Ascending aorta (tissue), 2 donors: ENCODE data around the gene TNNC1. TPM values are rescaled to one million over a fixed set of nuclear protein-coding genes. Genes with fewer than 3 reads are reported as not detected.

ENCODE experiments used
- DNase-seq, 2 donors: peaks; one replicate each; pipeline ENCODE4 v3.0.0-alpha.2; 2019; ENCODE audit warnings: low spot score in 2 of 2
- H3K27ac ChIP-seq, 2 donors: fragments of 200-600 bp; sonication (generic); one replicate each; pipeline ENCODE4 v1.5.1; 2016 to 2017; ENCODE audit warnings: mild to moderate bottlenecking in 1 of 2
- H3K27me3 ChIP-seq: fragments of 200-600 bp; sonication (generic); one replicate; pipeline ENCODE4 v1.5.1; 2017
- H3K36me3 ChIP-seq, 2 donors: fragments of 200-600 bp; sonication (generic); one replicate each; pipeline ENCODE4 v1.5.1; 2016
- H3K4me1 ChIP-seq, 2 donors: fragments of 200-600 bp; sonication (generic); one replicate each; pipeline ENCODE4 v1.5.1; 2016 to 2017; ENCODE audit warnings: mild to moderate bottlenecking in 1 of 2
- H3K4me3 ChIP-seq, 2 donors: fragments of 200-600 bp; sonication (generic); one replicate each; pipeline ENCODE4 v1.5.1; 2016 to 2017; ENCODE audit warnings: mild to moderate bottlenecking in 1 of 2
- H3K9me3 ChIP-seq, 2 donors: fragments of 200-600 bp; sonication (generic); one replicate each; pipeline ENCODE4 v1.5.1; 2016
- intact Hi-C: fragments of 100-400 bp; cut with DNase I; formaldehyde crosslinking; loops from one replicate; pipeline ENCODE4 v1.15.1; 2023
- total RNA-seq: library from RNA; depleted of rRNA; stranded (reverse); fragments of >200 nt; gene quantifications from one replicate; pipeline ENCODE4 v1.1.0, GENCODE V29; 2016
- TF ChIP-seq, protein P1 (sequence below), 3 experiments: fragments of 200-600 bp in 2 of 3; fragments of 450-650 bp in 1 of 3; sonication (generic) in 2 of 3; IDR thresholded peaks; one replicate each; pipeline ENCODE4 v1.5.1; 2016 to 2019; ENCODE audit warnings: antibody characterized with exemption in 3 of 3, mild to moderate bottlenecking in 1 of 3, moderate library complexity in 1 of 3

The TNNC1 gene
- total RNA-seq, 1 donor from 2014 or later: 68.6 TPM

DNA sequence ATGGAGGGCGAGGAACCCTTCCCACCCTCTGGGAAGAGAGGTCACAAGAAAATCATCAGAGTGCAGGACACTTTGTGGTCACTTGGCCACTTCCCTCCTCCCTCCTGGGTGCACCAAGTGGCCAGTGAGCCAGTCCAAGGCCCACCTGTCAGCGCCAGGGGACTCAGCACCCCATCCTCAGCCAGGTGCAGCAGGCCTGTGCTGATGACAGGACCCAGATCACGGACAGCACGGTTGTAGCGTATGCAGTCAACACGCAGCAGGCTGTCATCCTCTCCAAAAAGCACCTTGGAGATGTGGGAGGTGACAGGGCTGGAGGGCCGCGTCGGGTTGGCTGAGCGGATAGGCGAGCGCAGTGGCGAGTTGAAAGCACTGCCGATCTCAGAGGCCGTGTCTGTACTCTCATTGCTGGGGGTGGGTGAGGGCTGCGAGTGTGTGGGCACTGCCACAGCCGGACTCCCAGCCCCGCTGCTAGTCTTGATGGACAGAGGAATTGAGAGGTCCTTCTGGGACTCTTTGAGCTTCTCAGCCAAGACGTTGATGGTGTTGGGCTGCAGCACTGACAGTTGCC is 50.5 kb downstream of the TNNC1 start:
- Histone ChIP-seq H3K4me1 (peaks cover 0 to under 1% of the 10 kb centered on the region in 2 donors), H3K27ac (no peak overlapping the region), H3K9me3 (no peaks in the 10 kb centered on the region), H3K27me3 (no peaks in the 10 kb centered on the region), H3K4me3 (no peak overlapping the region), H3K36me3 (peaks cover 66 to 75% of the 10 kb centered on the region in 2 donors)
- no peak for DNase-seq
- TF ChIP-seq, protein P1, sequence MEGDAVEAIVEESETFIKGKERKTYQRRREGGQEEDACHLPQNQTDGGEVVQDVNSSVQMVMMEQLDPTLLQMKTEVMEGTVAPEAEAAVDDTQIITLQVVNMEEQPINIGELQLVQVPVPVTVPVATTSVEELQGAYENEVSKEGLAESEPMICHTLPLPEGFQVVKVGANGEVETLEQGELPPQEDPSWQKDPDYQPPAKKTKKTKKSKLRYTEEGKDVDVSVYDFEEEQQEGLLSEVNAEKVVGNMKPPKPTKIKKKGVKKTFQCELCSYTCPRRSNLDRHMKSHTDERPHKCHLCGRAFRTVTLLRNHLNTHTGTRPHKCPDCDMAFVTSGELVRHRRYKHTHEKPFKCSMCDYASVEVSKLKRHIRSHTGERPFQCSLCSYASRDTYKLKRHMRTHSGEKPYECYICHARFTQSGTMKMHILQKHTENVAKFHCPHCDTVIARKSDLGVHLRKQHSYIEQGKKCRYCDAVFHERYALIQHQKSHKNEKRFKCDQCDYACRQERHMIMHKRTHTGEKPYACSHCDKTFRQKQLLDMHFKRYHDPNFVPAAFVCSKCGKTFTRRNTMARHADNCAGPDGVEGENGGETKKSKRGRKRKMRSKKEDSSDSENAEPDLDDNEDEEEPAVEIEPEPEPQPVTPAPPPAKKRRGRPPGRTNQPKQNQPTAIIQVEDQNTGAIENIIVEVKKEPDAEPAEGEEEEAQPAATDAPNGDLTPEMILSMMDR (IDR thresholded peaks at IDR 0.05): no peak
- intact Hi-C loops: loop anchor here (10.0 kb wide), 1 partner anchor 169 kb away; the partner anchor contains the start of gene TWF2

DNA sequence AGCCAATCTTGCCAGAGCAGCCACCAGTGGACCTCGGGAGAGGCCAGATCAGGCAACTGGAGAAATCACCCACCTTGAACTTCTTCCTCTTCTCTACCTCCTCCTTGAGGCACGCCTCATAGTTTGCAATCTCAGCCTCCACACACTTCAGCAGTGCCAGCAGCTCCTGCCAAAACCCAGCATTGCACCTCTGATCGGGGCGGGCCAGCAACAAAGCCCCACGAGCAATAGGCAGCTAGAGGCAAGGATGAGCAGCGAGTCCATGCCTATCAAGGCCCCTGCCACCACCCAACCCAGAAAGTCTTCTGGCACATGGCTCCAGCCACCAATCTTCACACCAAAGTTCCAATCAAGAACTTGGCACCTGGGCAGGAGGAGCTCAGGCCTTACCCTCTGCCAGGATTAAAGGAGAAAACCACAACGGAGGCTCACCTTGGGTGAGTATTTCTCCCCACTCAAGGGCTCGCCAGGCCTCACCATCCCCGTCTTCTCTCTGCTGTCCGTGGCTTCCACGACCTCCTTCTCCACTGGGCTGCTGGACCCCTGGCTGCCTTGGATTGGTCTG is 51.1 kb downstream of the TNNC1 start:
- no peak for DNase-seq
- Histone ChIP-seq H3K4me1 (no peaks in the 10 kb centered on the region), H3K4me3 (no peak overlapping the region), H3K36me3 (peaks cover 64 to 74% of the 10 kb centered on the region in 2 donors), H3K27me3 (no peaks in the 10 kb centered on the region), H3K27ac (no peak overlapping the region), H3K9me3 (no peaks in the 10 kb centered on the region)
- TF ChIP-seq, protein P1 (IDR thresholded peaks at IDR 0.05): no peak
- intact Hi-C loops: loop anchor here (10.0 kb wide), 1 partner anchor 168 kb away; the partner anchor contains the start of gene TWF2

DNA sequence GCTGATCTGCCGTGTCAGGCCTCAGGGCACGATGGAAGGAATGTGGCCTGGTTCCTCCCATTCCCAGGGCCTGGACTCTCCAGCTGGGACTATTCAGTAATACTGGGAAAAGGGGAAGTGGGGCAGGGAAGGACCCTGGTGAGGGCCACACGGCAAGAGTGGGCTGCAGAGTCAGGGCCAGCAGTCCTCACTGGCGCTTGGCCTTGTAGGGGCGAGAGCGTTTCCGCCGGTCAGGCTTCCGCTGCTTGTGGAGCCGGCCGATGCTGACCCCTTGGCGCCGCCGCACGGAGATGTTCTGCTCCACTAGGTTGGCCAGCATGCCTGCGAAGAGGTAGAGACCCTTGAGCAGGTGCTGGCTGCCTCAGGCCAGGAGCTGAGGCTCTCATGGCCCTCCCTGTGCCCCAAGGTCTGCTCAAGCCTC is 51.7 kb downstream of the TNNC1 start:
- H3K4me1 ChIP-seq: no peaks in the 10 kb centered on the region
- no peak overlapping the region for H3K4me3 ChIP-seq
- H3K36me3 ChIP-seq: peaks cover 57 to 67% of the 10 kb centered on the region in 2 donors
- no peaks in the 10 kb centered on the region for H3K9me3 ChIP-seq
- H3K27ac ChIP-seq: no peak overlapping the region
- H3K27me3 ChIP-seq: no peaks in the 10 kb centered on the region
- TF ChIP-seq, protein P1 (IDR thresholded peaks at IDR 0.05): no peak
- intact Hi-C loops: loop anchor here (10.0 kb wide), 1 partner anchor 167 kb away; the partner anchor contains the start of gene TWF2
- DNase-seq: no peak

DNA sequence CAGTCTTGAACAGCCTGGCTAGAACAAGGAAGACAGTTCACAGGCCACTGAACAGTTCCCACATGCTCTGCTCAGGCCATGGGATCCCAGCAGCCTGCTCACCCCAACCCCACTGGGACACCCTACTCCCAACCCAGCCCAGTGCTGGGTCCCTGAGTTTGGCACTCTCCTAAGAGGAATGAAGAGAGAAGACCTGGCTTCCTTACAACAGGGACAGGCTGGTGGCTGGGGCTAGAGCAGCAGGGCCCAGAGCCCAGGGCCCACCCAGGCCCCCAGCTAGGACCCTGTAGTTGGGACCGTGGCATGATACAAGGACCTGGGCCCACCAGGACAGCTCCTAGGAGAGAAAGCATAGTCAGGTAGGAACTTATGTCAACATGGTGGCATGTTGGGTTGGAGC is 52.3 kb downstream of the TNNC1 start:
- DNase-seq: no peak
- intact Hi-C loops: loop anchor here (10.0 kb wide), 1 partner anchor 167 kb away; the partner anchor contains the start of gene TWF2

More for the DNA sequence above, 52.3 kb downstream of the TNNC1 start:
- no peaks in the 10 kb centered on the region for H3K4me1 ChIP-seq
- peaks cover 52 to 62% of the 10 kb centered on the region in 2 donors for H3K36me3 ChIP-seq
- no peaks in the 10 kb centered on the region for H3K9me3 ChIP-seq
- TF ChIP-seq, protein P1 (IDR thresholded peaks at IDR 0.05): no peak
- no peak overlapping the region for H3K4me3 ChIP-seq
- no peaks in the 10 kb centered on the region for H3K27me3 ChIP-seq
- H3K27ac ChIP-seq: no peak overlapping the region

Other genes with a start within 250 kb of the TNNC1 start
- not detected for gene TLR9, start 228.4 kb downstream of the TNNC1 start, total RNA-seq
- 162 TPM for gene TWF2, start 214.9 kb downstream of the TNNC1 start, total RNA-seq
- gene PPM1M, start 208.3 kb downstream of the TNNC1 start, total RNA-seq: 20.3 TPM
- 42.0 TPM for gene WDR82, start 175.4 kb downstream of the TNNC1 start, total RNA-seq
- 15.5 TPM for gene GLYCTK, start 166.2 kb downstream of the TNNC1 start, total RNA-seq
- 7.6 TPM for gene DNAH1, start 137.7 kb downstream of the TNNC1 start, total RNA-seq
- 90.7 TPM for gene BAP1, start 44.0 kb downstream of the TNNC1 start, total RNA-seq
- not detected for gene PHF7, start 43.4 kb downstream of the TNNC1 start, total RNA-seq
- gene SEMA3G, start 8.9 kb downstream of the TNNC1 start, total RNA-seq: 163 TPM
- gene NISCH, start 1.6 kb upstream of the TNNC1 start, total RNA-seq: 58.3 TPM
- 363 TPM for gene STAB1, start 41.3 kb upstream of the TNNC1 start, total RNA-seq
- 95.5 TPM for gene NT5DC2, start 79.8 kb upstream of the TNNC1 start, total RNA-seq
- gene UQCC5, start 82.6 kb upstream of the TNNC1 start, total RNA-seq: not detected
- gene PBRM1, start 231.9 kb upstream of the TNNC1 start, total RNA-seq: 36.7 TPM
- gene GNL3, start 232.0 kb upstream of the TNNC1 start, total RNA-seq: 50.4 TPM